GM19023 (cell line): Measurements from ENCODE around the gene CLIC3.
"Not testable (repeated sequence)": the region's sequence is repeated elsewhere in the genome, so short reads cannot be mapped to it uniquely, and the experiment has no call there.

Experiments
- ATAC-seq: cut with Tn5 transposase; IDR thresholded peaks from one replicate; pipeline ENCODE4 v1.9.1; 2021; ENCODE audit warnings: mild to moderate bottlenecking, moderate library complexity; ENCODE audit not compliant: unreplicated experiment

The CLIC3 gene, protein sequence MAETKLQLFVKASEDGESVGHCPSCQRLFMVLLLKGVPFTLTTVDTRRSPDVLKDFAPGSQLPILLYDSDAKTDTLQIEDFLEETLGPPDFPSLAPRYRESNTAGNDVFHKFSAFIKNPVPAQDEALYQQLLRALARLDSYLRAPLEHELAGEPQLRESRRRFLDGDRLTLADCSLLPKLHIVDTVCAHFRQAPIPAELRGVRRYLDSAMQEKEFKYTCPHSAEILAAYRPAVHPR

DNA sequence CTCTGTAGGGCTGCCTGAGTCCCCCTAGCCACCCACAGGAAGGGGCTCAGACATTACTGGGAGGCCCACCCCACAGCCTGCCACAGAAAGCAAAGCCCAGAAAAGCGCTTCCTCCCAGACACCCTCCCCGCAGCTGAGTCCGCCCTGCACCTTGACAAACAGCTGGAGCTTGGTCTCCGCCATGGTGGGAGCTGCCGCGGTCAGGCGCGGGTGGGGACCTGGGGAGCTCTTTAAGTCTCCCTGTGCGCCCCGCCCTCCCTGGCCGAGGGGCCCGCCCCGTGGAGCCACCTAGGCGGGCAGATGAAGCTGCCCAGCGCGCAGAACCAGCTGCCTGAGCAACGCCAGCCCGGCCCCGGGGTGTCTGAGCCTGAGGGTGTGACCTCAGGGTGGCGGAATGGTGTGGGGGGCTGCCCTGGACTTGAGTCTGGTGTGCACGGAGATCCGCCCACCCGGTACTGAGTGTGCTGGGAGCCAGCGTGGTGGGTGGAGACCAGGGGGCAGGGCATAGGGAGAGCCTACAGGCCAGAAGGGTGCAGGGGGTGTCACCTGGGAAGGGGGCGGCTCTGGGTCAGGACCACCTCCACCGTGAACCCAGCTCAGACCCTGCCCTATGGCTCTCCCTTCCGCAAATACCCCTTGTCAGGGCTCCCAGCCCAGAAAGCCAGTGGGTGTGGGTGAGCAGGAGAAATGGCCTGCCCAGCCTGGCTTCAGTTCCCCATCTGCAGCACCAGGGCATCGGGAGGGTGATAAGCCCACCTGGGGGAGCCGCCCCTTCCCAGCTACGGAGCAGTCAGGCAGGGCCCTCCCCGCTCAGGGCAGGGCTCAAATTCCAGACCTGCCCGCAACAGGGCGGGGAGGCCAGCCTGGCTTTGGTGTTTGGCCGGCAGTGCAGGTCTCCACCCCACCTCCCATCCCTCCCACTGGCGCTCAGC is at the start of gene CLIC3:
CLIC3 (minus strand) TSS at position 208 of the 932 bp plus-strand sequence; CDS start at position 183, 25 bp downstream.
- no peak for ATAC-seq

- ATAC-seq = no peak
Observed at GRCh38 chr9:137045294-137046087, 49.1 kb upstream of the CLIC3 start.

- ATAC-seq = no peak
Observed at GRCh38 chr9:137044502-137045177, 48.3 kb upstream of the CLIC3 start.

- ATAC-seq = no peak
Observed at GRCh38 chr9:137044037-137044436, 47.7 kb upstream of the CLIC3 start.

DNA sequence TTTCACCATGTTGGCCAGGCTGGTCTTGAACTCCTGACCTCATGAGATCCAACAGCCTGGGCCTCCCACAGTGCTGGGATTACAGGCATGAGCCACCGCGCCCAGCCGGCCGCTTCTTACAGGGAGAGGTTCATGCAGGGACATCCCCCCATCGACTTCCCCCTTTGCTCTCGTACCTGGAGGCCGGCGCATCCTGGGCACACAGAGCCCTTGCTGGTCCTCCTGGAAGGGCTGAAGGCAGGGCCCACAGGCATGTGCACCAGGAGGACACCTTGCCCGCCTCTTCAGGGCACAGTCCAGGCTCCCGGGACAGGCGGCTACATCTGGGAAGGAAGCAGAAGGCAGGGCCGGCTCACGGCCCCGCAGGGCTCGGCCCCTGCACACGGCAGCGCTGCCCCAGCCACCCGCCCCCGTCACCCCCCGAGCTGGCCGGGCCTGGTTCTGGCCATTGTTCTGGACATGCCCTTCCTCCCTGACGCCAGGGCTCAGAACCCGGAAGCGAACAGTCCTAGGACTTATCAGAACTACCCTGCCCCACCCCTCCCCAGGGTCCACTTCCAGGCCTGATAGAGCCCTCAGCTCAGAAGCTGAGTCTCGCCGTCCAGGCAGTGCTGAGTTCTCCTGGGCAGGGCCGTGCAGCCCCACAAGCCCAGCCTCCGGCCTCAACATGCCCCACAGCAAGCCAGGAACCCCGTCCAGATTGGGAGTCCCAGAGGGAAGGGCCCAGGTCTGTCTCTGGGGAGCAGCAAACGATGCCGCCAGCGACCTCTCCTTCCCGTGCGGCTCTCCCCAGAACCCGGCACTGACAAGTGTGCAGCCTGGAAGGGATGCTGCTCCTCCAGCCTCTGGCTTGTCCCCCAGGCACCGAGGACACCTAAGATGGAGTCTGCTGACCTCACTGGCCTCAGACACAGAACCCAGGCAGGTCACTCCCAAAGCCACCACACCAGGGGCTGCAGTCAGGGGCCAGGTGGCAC is 46.7 kb upstream of the CLIC3 start:
- no peak for ATAC-seq

GRCh38 chr9:137041124-137041523 is 44.8 kb upstream of the CLIC3 start:
- ATAC-seq = no peak

- ATAC-seq = no peak
Observed at GRCh38 chr9:137040568-137040967, 44.2 kb upstream of the CLIC3 start.

- no peak for ATAC-seq
Observed at GRCh38 chr9:137039611-137040366, 43.4 kb upstream of the CLIC3 start.

GRCh38 chr9:137038916-137039315 is 42.5 kb upstream of the CLIC3 start:
- no peak for ATAC-seq

DNA sequence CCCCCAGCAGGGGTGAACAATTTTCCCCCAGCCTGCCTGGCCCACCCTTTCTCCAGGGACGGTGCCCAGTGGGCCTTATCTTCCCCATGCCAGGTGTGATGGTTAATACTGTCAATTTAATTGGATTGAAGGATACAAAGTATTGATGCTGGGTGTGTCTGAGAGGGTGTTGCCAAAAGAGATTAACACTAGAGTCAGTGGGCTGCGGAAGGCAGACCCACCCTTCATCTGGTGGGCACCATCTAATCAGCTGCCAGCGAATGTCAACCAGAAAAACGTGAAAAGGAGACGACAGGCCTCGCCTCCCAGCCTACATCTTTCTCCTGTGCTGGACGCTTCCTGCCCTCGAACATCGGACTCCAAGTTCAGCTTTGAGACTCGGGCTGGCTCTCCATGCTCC is 41.1 kb upstream of the CLIC3 start:
- no peak for ATAC-seq

DNA sequence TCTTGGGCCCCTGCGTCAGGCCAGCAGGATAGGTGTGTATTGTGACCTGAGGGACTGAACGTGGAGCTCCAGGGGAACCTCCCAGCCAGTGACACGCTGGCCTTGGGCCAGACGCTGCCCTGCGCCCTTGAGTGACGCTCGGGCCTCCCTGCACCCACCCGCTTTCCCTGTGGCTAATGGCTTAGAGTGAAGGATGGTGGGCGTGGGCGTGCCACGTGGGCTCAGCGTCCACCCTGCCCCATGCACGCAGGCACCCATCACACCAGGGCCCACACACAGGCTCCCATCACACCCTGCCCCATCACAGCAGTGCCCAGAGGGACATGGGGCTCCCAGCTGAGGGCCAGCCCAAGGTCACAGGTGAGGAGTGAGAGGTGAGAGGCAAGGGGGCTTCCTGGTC is 40.7 kb upstream of the CLIC3 start:
- no peak for ATAC-seq

DNA sequence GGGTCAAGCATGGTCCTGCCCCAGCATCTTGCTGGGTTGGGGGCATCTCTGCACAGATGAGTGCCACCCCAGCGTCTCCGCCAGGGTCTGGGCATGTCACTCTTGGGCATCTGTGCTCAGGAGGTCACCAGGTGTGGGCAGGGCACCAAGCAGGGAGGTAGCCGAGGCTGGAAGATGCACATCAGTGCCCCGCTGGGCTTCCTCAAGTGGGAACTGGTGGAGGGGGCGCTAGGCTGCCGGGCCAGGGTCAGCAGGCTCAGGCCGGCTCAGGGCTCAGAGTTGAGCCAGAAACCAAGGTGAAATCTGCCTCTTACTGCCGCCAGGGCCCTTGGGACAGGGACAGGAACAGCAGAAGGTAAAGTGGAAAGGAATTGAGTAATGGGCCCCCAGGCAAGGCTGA is 39.6 kb upstream of the CLIC3 start:
- no peak for ATAC-seq

DNA sequence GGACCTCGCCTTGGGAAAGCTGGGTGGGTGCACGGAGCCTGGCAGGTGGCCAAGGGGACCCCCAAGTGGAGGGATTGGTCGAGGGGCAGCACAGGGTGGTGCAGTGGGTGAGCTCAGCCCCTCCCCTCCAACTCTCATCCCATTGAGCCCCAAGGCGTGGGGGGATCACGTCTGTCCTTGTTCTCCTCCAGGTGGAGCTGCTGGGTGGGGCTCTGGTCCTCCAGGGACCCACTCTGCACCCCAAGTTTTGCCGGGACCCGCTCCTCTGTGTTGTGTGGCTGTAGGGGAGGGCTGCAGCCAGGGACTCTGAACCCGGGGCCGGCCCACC is 39.1 kb upstream of the CLIC3 start:
- no peak for ATAC-seq

GRCh38 chr9:137034709-137035506 is 38.5 kb upstream of the CLIC3 start:
- peak; percentile 63 for ATAC-seq

GRCh38 chr9:137034039-137034708 is 37.8 kb upstream of the CLIC3 start:
- ATAC-seq = no peak

DNA sequence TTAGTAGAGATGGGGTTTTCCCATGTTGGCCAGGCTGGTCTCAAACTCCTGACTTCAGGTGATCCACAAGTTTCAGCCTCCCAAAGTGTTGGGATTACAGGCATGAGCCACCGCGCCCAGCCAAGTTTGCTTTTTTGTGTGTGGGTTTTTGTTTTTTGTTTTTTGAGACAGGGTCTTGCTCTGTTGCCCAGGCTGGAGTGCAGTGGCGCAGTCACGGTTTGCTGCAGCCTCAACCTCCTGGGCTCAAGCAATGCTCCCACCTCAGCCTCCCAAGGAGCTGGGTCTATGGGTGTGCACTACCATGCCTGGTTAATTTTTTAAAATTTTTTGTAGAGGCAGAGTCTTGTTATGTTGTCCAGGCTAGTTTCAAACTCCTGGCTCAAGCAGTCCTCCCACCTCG is 37.1 kb upstream of the CLIC3 start:
- ATAC-seq = not testable (repeated sequence)

GRCh38 chr9:137032858-137033257 is 36.5 kb upstream of the CLIC3 start:
- no peak for ATAC-seq
